Left colon (tissue), 2 donors: ENCODE results near the gene PLXNA4. TPM values are rescaled to one million over a fixed set of nuclear protein-coding genes. Genes with fewer than 3 reads are reported as not detected.

Source experiments
- ATAC-seq: fragments of 200-7000 bp; cut with Tn5 transposase; one replicate; pipeline ENCODE4 v1.9.1; 2020; ENCODE audit warnings: mild to moderate bottlenecking, moderate library complexity
- DNase-seq, 2 donors: peaks; one replicate each; pipeline ENCODE4 v3.0.0-alpha.2; 2020
- intact Hi-C, 2 donors: fragments of 100-400 bp; cut with DNase I in 1 of 2; cut with micrococcal nuclease in 1 of 2; formaldehyde crosslinking; loops; one replicate each; pipeline versions ENCODE4 v1.11.2 to v1.14.0; 2022; cut with DNase I, micrococcal nuclease
- total RNA-seq, 2 donors: library from RNA; stranded (reverse); fragmentation: NEBNext Ultra II Directional; extraction: Animal tissue kit (Norgen Biotek cat#: 25700); gene quantifications; one replicate each; pipeline ENCODE4 v1.2.1, GENCODE V29; 2021
- donor health status: DM: no; HTN: no; CAD: no.
- donor health status: DM: yes; HTN: yes; CAD: no.

Gene PLXNA4
- total RNA-seq, 2 donors from 2014 or later, result 1.1 to 1.3 TPM

DNA sequence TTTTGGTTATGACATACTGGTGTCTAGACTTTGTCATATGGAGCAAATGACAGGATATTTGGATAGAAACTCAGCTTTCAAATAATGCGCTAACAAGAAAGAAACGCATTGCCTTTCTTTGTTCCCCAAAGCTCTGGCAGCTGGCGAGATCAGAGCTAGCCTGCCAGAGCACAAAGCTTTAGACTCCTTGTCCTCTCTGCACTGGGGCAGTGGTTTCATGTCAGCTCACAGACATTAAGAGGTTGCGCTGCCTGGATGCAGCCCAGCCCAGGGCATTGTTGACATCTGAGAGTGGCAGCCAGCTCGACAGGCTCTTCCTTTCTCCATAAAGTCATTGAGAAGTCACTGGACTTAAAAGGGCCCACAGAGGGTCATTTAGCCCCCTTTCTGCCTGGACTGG lies 212.0 kb downstream of the PLXNA4 start:
- intact Hi-C loops, result no loop called here
- ATAC-seq (no peak), DNase-seq (no peak)

DNA sequence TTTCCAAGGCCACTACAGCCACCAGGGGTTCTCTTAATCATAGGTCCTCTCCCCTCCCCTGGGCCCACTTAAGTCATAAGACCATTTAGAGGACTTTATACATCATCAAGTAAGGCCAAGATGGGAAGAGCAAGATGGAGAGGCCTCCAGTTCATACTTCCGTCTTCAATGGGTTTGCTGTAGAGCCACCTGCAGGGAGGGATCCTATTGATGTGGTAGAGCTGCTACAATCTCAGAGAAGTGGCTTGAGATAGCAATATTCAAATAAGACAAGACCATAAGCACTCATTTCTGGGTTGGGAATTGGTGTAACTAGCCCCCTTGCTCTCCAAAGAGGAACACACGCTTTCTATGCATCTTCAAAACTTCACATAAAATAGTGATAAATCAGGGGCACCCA lies 214.2 kb downstream of the PLXNA4 start:
- DNase-seq (no peak), ATAC-seq (no peak)
- intact Hi-C loops, result no loop called here

GRCh38 chr7:132361146-132361545 lies 215.1 kb downstream of the PLXNA4 start:
- DNase-seq (no peak), ATAC-seq (no peak)
- intact Hi-C loops, result no loop called here

DNA sequence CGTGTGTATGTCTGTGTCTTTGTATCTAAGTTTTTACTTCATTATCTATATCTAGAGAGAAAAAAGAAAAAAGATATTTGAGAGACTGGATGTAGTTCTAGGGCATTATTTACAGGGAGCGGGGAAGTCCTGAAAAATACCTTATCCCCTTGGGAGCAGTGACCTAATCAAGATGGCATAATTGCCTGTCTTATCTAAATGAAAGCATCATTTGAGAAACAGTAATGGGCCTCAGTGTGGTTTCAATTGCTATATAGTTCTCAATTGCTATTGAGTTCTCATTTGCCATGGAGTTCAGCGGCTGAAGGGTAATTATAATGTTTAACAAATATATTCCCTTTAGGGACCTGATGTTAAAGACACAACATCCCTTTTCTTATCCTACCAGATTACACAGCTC lies 216.5 kb downstream of the PLXNA4 start:
- intact Hi-C loops, result no loop called here
- no peak for DNase-seq
- no peak for ATAC-seq

GRCh38 chr7:132355048-132355447 lies 221.2 kb downstream of the PLXNA4 start:
- DNase-seq (no peak), ATAC-seq (no peak)
- intact Hi-C loops, result no loop called here

DNA sequence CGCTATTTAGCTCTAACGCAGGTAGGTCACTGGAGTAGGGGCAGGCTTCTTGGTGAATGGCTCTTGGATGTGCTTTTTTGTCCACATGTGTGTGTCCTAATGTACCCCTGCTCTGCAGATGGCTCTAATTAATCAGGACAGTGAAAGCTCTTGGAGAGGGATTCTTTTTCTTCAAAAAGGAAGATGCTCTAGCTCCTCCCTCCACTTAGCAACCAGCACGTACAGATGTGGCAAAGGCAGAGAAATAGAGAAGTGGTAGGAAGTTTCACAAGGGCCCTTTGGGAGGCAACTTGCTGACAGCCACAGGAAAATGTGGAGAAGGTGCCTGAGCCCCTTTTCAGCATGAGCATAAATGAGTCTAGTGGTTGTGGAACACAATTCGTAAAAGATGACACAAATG lies 221.7 kb downstream of the PLXNA4 start:
- ATAC-seq (no peak), DNase-seq (no peak)
- intact Hi-C loops, result no loop called here

GRCh38 chr7:132353936-132354335 lies 222.3 kb downstream of the PLXNA4 start:
- intact Hi-C loops, result no loop called here
- ATAC-seq, result no peak
- DNase-seq, result no peak

DNA sequence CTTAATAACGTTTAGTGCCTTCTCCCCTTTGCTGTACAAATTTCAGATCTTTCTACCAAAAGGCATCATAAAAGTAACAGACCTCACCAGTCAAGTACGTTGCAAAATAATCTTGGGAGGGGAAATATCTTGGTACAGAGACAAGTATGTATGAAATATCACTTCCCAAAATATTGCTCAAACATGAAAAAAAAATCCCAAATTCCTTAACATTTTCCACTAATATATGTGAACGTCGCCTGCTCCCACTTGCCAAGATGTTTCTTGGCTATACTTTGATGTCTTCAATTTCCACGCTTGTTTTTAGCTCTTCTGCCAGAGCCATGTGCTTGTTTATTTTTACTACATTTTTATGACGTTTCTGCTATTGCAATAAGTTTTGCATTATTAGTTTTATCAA lies 223.5 kb downstream of the PLXNA4 start:
- no peak for DNase-seq
- ATAC-seq, result no peak
- intact Hi-C loops, result no loop called here

DNA sequence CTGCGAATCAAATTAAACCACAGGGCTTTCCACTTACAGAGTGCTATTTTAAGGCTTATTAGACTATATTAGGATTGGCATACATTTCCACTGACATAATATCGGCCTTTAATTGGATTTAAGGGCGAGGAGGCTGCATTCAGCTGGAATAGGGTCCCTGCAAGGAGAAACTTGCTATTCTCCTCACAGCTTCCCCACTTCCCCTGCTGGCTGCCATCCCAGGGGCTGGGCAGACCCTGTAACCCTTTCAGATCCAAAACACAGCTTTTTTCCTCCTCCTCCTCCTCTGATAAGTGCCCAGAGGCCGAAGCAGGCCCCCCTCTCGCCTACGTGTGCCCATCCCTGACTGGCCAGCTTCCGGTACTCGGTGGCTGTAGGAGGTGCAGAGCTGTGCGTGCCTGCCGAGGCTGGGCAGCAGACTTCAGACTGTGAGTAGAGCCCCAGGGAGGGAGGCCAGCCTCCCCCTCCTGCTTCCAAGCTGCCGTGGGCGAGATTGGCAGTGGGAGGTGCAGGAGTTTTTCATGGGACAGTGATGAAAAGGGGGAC lies 224.2 kb downstream of the PLXNA4 start:
- DNase-seq, result no peak
- intact Hi-C loops, result no loop called here
- ATAC-seq, result no peak

- no peak for DNase-seq
- intact Hi-C loops, result no loop called here
- no peak for ATAC-seq
Measured at GRCh38 chr7:132350741-132351140, 225.5 kb downstream of the PLXNA4 start.

- no peak for ATAC-seq
- no peak for DNase-seq
- intact Hi-C loops, result no loop called here
Measured at GRCh38 chr7:132349075-132349474, 227.2 kb downstream of the PLXNA4 start.

- DNase-seq, result no peak
- no peak for ATAC-seq
- intact Hi-C loops, result no loop called here
Measured at GRCh38 chr7:132348341-132348740, 227.9 kb downstream of the PLXNA4 start.

DNA sequence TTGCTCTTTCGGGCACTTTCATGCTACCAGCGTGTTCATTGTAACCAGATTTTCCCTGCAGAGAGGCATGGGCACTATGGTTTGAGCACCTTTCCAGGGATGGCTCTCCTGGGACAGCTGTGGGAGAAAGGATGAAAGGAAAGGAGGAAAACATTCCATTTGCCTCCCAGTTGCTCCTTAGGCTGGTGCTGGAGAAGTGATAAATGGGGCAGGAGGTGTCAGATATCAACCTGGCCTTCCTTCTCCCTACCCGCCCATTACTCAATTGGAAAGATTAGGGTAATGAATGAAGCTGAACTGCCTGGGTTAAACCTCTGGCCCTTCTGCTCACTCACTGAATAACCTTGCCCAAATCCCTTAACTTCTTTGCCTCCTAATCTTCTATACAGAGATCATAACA lies 228.4 kb downstream of the PLXNA4 start:
- DNase-seq (no peak), ATAC-seq (no peak)
- intact Hi-C loops, result no loop called here

DNA sequence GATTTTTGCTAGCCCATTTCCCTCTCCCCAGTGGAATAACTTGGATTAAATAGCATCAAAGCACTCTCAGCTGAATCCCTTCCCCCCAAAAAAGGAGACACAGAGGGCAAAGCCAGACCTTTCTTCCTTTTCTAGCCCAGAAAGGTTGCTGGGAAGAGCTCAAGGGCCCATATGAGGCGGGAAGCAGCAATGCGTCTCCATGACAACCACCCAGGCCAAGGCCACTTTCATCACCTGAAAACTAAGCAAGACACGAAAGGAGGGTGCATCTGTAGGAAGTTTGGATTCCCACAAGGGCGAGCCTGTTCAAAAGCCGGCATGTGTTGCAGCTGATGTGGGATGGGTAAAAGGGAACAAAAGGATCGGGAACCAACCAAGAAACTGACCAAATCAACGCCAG lies 229.1 kb downstream of the PLXNA4 start:
- ATAC-seq, result no peak

DNA sequence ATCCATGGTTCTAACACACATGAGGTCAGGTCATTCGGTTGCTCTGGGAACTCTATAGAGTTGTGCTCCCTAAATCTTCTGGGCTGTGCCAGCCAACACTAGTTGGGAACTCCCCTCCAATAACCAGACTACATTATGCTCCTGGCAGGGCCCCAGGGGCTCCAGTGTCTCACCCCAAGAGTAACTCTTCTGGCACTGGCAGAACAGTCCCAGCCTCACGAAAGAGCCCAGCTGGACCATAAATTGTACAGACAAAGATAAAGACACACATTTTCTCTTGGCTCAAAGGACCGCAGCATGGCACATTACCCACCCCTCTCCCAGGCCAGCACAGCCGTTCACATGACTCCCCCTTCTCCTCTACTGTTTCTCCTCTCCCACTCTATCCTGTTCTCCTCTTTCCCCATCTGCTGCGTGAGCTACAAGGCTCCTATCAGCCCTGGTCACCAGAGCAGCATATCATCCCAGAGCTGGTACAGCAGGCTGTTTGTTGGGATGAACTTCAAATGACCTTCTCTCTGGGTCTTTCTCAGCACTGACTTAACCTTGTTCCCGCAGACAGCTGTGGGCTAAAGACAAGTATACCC lies 230.6 kb downstream of the PLXNA4 start:
- no peak for ATAC-seq
- intact Hi-C loops, result no loop called here
- no peak for DNase-seq

More for the DNA sequence above, 229.1 kb downstream of the PLXNA4 start:
- DNase-seq, result no peak
- intact Hi-C loops, result no loop called here

GRCh38 chr7:132345030-132345429 lies 231.2 kb downstream of the PLXNA4 start:
- ATAC-seq (no peak), DNase-seq (no peak)
- intact Hi-C loops, result no loop called here

DNA sequence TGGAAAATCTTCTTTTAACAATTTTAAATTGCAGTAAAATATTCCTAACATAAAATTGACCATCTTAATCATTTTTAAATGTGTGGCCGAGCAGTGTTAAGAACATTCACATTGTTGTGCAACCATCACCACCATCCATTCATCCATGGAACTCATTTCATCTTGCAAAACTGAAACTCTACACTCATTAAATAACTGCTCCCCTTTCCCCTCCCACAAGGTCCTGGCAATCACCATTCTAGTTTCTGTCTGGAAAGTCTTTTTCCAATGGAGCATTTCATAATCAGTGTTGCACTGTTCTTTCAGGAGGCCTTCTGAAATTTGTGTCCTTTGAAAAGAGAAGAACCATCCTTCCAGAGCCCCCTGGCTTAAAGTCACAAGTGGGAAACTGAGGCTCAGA lies 233.1 kb downstream of the PLXNA4 start:
- DNase-seq, result no peak
- intact Hi-C loops, result no loop called here
- no peak for ATAC-seq

GRCh38 chr7:132337450-132338080 lies 238.7 kb downstream of the PLXNA4 start:
- intact Hi-C loops, result no loop called here
- ATAC-seq, result peak; percentile 59
- DNase-seq, result no peak

DNA sequence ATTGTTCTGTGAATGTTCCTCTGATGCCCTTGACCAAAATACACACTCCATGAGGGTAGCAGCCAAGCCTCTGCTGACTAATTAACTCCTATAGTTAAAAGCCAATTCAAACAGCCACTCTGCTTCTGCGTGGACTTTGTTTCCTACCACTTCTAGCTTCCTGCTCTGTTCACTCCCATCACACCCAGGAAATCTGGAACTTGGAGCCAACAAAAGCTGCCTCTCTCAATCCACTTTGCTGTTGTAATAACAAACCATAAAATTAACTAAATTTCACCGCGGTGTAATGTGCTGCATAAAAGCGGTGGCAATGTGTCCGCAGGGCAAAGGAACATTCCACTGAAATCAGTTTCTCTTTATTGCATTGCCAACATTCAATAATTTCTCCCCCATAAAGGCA lies 239.5 kb downstream of the PLXNA4 start:
- DNase-seq (peak; percentile 25 to 70), ATAC-seq (peak; percentile 93)
- intact Hi-C loops, result no loop called here

GRCh38 chr7:132333301-132333700 lies 243.0 kb downstream of the PLXNA4 start:
- ATAC-seq, result no peak
- no peak for DNase-seq
- intact Hi-C loops, result no loop called here

- intact Hi-C loops, result no loop called here
- ATAC-seq (no peak), DNase-seq (no peak)
Measured at GRCh38 chr7:132328760-132329159, 247.5 kb downstream of the PLXNA4 start.
